GOT3 (cell line): Measurements from ENCODE around the gene LRRC75A.
"Not testable (repeated sequence)": the region's sequence is repeated elsewhere in the genome, so short reads cannot be mapped to it uniquely, and the experiment has no call there.

Source experiments
- DNase-seq: peaks from one replicate; lab custom pipeline; 2025; ENCODE audit warnings: mixed read lengths; lab: John Stamatoyannopoulos, UW

LRRC75A gene

DNA sequence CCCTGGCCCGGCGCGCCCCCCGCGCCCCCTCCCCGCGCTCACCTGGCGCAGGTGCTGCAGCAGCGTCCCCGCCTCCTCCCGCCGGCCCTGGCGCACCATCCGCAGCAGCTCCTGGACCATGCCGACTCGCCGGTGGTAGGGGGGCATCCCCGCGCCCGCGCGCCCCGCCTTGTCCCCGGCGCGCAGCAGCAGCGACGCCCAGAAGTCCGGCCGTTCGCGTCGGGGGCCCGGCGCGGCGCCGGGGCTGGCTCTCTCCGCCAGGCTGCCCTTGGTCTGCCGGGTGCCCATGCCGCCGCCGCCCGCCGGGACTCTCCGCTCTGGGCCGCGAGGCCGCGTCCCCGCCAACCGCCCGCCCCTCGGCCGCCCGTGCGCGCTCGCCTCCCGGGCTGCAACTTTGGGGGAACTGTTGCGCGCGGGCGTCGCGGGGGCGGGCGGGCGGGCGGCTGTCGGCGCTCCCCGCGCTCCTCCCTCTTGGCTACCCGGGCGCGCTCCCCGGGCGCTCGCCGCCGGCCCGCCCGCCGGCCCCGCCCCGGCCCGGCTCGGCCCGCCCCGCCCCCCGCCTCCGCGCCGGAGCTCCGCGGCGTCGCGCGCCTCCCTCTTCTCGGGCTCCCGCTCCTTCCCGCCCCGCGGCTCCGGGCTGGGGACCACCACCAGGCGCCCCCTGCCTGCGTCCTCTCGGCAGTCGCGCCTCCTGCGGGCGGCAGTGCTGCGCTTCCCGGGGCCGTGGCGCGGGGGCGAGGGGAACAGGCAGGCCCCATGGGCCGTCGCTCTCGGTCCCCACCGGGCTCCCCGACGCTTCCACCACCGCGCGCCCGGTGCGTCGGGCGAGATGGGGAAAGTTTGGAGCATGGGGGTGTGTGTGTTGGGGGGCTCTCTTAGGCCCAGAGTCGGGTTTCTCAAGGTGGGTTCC, at the start of gene LRRC75A:
LRRC75A (minus strand) TSS at position 491 of the 910 bp plus-strand sequence; CDS start at position 288, 203 bp downstream.
- no peak for DNase-seq

DNA sequence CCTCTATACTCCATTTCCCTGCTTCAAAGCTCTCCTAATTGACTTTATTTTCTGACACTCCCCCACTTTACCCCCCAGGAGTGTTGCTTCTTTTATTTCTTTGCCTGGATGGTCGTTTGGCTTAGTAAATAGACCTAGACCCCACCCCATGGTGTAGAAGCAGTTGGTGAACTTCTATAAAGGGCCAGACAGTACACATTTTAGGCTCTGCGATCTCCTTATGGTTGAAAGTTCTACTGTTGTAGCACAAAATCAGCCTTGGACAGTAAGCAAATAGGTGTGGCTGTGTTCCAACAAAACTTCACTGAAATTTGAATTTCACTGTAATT, 45.1 kb upstream of the LRRC75A start:
- DNase-seq: no peak

DNA sequence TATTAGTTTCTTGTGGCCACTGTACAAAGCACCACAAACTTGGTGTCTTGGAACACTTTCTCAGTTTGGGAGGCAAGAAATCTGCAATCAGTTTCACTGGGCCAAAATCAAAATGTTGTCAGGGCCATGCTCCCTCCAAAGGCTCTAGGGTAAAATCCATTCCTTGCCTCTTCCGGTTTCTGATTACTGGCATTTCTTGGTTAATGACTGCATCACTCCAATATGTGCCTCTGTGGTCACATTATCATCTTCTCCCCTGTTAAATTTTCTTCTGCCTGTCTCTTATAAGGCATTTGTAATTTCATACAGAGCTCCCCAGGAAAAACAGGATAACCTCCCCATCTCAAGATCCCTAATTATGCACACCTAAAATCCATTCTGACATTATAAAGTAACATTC, 42.2 kb upstream of the LRRC75A start:
- DNase-seq: no peak

- no peak for DNase-seq
Measured at GRCh38 chr17:16529906-16530305, 37.9 kb upstream of the LRRC75A start.

DNA sequence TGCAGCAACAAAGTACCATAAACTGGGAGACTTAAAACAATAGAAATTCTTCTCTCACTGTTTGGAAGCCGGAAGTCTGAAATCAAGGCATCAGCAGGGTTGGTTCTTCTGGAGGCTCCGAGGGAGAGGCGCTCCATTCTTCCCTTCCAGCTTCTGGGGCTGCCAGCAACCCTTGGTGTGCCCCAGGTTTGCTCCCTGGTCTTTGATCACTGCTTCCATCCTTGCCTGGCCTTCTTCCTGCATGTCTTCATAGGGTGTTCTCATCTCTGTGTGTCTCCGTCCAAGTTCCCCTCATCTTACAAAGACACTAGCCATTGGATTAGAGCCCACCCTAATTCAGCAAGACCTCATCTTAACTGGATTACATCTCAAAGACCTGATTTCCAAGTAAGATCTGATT, 35.3 kb upstream of the LRRC75A start:
- no peak for DNase-seq

- DNase-seq: not testable (repeated sequence)
Measured at GRCh38 chr17:16525556-16525955, 33.6 kb upstream of the LRRC75A start.

GRCh38 chr17:16521070-16521727, 29.2 kb upstream of the LRRC75A start:
- DNase-seq: peak; percentile 7

DNA sequence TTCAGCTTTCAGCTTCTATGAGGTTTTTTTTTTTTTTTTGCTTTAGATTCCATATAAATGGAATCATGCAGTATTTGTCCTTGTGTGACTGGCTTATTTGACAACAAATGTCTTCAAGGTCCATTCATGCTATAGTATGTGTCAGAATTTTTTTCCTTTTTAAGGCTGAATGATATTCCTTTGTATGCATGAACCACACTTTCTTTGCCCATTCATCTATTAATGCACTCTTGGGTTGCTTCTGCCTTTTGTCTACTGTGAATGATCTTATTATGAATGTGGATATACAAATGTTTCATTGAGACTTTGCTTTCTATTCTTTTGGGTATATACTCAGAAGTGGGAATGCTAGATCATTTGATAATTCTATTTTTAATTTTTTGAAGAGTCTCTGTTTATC, 27.0 kb upstream of the LRRC75A start:
- no peak for DNase-seq

GRCh38 chr17:16517477-16517876, 25.5 kb upstream of the LRRC75A start:
- no peak for DNase-seq

- no peak for DNase-seq
Measured at GRCh38 chr17:16516594-16517051, 24.6 kb upstream of the LRRC75A start.

DNA sequence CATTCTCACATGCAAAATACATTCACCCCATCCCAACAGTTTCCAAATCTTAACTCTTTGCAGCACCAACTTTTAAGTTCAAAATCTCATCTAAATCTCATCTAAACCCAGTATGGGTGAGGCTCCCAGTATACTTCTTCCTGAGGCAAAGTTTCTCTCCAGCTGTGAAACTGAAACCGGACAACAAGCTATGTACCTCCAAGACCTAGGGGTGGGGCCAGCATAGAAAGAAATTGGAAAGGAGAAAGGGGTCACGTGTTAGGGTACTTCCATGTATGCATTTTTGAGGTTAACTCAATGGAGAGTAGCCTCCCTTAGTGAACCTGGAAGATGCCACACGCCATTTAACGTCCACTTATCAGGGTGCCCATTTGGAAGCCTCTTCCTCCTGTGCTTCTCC, 23.9 kb upstream of the LRRC75A start:
- DNase-seq: no peak

GRCh38 chr17:16513873-16514272, 21.9 kb upstream of the LRRC75A start:
- no peak for DNase-seq

- DNase-seq: no peak
Measured at GRCh38 chr17:16512011-16512410, 20.0 kb upstream of the LRRC75A start.

GRCh38 chr17:16511593-16511992, 19.6 kb upstream of the LRRC75A start:
- DNase-seq: no peak

DNA sequence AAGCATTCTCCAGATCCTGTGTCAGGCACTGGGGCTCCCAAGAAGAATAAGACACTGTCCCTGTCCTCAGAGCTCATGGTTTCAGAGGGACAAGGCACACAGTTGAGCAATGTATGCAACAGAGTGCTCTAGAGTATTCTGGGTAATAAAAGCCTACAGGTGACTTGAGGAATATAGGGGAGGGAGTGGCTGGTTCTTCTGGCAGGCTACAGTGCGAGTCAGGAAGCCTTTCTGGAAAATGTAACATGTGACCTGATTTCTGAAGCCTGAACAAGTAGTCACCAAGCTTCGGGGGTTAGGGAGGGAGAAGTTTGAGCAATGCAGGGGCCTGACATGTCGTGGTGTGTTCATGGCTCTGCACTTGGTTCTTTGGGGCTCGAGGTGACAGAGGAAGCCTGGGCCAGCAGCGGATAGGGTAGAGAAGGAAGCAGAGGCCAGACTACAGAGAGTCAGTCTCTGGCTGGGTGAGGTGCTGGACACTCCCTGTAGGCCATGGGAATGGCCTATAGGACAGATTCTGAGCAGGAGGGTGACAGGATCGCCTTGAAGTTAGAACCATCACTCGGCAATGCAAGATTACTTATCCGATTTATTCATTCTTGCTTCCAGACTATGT, 16.0 kb upstream of the LRRC75A start:
- DNase-seq: no peak

- no peak for DNase-seq
Measured at GRCh38 chr17:16506188-16506587, 14.2 kb upstream of the LRRC75A start.

GRCh38 chr17:16504984-16505383, 13.0 kb upstream of the LRRC75A start:
- no peak for DNase-seq

- DNase-seq: no peak
Measured at GRCh38 chr17:16496820-16497489, 5.0 kb upstream of the LRRC75A start.

DNA sequence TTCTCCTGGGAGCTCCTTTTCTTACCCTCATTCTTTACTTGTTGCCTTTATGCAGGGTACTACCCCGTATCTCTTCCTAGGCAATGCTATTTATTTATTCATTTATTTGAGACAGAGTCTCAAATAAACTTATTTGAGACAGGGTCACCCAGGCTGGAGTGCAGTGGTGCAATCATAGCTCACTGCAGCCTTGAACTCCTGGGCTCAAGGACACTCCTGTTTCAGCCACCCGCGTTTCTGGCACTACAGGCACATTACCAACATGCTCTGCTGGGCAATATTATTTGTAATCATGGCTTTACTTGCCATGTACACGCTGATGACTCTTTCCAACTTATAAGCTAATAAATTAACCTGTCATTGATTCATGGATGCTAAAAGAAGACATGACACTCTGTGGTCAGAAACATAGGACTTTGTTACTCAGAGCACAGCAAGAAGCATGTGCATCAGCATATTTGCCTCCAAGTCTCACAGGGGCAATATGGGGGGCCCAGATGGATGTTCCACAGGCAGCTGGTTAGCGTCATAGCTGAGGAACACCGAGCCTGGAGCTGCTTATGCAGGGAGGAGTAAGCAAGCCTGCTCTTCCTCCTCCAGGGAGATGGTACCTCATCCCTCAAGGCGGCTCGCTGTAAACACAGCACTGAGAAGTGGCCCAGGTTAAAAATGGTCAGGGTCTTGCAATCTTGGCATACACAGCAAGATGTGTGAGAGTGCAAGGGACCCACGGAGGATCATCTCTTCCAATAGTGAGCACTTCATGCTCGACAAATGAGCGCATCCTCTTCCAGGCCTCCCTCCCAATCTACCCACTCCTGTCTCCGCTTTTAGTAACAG, 4.2 kb upstream of the LRRC75A start:
- DNase-seq: no peak

DNA sequence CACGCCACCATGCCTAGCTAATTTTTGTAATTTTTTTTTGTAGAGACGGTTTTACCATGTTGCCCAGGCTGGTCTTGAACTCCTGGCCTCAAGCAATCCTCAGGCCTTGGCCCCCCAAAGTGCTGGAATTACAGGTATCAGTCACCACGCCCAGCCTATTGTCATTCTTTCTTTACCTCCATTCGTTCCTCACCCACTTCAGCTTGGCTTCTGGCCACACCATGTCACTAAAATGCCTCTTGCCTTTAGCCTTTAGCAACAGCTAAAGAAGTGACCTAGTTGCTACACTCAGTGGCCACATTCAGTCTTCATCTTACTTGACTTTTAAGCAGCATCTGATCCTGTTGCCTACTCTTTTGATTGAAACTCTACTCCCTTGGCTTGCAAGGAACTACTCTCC, 3.6 kb upstream of the LRRC75A start:
- no peak for DNase-seq

GRCh38 chr17:16494059-16494458, 2.1 kb upstream of the LRRC75A start:
- no peak for DNase-seq
